Measurements from ENCODE around the gene ADARB1.
"Not testable (repeated sequence)": the region's sequence is repeated elsewhere in the genome, so short reads cannot be mapped to it uniquely, and the experiment has no call there.

The ADARB1 gene

DNA sequence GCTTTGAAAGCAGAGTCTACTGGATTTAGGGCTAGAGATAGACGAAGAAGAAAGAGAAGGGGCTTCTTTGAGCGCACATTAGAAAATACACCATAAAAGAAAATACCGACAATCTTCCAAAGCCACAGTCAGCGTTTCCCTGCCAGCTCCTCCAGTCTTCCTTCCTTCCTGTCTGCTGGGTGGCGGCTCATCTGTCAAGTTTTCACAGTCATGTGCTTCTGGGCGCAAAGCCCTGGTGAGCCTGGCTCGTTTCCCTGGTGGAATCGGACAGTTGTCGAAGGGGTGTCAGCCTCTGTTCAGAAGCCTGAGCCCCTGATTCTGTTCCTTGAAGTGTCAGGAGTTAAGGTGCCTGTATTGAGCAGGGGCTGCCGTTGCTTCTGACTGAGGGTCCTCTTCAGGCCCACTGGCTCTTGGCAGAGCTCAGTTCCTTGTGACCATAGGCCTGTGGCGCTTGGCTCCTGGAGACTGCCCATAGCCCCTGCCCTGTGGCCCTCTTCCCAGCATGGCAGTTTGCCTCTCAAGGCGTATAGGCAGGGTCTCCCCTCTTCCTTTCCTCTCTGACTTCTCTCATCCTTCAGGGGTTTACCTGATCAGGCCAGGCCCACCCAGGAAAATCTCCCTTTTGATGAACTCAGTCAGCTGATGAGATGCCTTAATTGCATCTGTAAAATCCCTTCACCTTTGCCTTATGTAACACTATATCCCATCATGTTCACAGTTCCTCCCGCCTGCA, 58.6 kb downstream of the ADARB1 start:
- in situ Hi-C loops (cut with HindIII; ENCODE audit: low sequenced_read_pairs) = no loop called here
- no peak for DNase-seq (ENCODE audit: low read depth)
- no peak overlapping the region for H3K4me3 ChIP-seq (ENCODE audit: low read depth, low read length)
- TF ChIP-seq, protein P1, sequence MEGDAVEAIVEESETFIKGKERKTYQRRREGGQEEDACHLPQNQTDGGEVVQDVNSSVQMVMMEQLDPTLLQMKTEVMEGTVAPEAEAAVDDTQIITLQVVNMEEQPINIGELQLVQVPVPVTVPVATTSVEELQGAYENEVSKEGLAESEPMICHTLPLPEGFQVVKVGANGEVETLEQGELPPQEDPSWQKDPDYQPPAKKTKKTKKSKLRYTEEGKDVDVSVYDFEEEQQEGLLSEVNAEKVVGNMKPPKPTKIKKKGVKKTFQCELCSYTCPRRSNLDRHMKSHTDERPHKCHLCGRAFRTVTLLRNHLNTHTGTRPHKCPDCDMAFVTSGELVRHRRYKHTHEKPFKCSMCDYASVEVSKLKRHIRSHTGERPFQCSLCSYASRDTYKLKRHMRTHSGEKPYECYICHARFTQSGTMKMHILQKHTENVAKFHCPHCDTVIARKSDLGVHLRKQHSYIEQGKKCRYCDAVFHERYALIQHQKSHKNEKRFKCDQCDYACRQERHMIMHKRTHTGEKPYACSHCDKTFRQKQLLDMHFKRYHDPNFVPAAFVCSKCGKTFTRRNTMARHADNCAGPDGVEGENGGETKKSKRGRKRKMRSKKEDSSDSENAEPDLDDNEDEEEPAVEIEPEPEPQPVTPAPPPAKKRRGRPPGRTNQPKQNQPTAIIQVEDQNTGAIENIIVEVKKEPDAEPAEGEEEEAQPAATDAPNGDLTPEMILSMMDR (IDR thresholded peaks at IDR 0.05; ENCODE audit: low read depth, low read length, missing control alignments) = no peak

DNA sequence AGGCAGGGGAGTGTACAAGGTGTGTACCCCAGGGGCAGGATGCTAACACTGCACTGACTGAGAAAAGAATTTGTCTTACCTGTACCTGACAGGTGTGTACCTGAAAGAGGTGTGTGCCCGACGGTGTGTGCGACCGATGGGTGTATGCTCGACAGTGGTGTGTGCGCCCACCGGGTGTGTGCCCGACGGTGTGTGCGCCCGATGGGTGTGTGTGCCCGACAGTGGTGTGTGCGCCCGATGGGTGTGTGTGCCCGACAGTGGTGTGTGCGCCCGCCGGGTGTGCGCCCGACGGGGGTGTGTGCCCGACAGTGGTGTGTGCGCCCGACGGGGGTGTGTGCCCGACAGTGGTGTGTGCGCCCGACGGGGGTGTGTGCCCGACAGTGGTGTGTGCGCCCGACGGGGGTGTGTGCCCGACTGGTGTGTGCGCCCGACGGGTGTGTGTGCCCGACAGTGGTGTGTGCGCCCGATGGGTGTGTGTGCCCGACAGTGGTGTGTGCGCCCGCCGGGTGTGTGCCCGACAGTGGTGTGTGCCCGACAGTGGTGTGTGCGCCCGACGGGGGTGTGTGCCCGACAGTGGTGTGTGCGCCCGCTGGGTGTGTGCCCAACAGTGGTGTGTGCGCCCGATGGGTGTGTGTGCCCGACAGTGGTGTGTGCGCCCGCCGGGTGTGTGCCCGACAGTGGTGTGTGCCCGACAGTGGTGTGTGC, 59.3 kb downstream of the ADARB1 start:
- DNase-seq (ENCODE audit: low read depth); in situ Hi-C loops (cut with HindIII; ENCODE audit: low sequenced_read_pairs): not testable (repeated sequence)

DNA sequence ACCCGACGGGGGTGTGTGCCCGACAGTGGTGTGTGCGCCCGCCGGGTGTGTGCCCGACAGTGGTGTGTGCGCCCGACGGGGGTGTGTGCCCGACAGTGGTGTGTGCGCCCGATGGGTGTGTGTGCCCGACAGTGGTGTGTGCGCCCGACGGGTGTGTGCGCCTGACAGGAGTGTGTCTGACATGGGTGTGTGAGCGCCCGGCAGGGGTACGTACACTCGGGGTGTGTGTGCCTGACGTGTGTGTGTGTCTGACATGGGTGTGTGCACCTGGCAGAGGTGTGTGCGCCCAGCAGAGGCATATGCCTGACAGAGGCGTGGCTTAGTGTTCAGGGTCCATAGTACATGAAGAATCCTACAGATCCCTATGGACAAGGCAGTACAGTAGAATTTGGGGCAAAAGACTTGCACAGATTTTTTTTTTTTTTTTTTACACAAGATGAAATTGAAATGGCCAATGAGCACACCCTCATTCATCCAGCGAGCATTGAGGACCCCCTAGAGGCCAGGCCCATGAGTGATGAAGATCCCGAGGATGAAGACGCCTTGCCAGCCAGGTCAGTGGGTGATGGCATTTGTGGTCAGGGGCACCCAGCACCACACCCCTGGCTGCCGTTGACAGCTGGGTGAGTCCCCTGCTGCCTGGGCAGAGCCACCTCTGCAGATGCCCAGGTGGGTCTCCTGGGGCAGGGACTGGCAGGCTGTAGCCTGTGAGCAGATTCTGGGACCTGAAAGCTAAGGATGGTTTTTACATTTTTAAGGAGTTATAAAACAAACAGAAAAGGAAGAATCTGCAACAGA, 60.1 kb downstream of the ADARB1 start:
- in situ Hi-C loops (cut with HindIII; ENCODE audit: low sequenced_read_pairs) = loop anchor here (5.0 kb wide), 1 partner anchor 98 kb away; no protein-coding TSS in a partner anchor
- no peak for DNase-seq (ENCODE audit: low read depth)
- TF ChIP-seq, protein P1 (IDR thresholded peaks at IDR 0.05; ENCODE audit: low read depth, low read length, missing control alignments) = no peak
- no peak overlapping the region for H3K4me3 ChIP-seq (ENCODE audit: low read depth, low read length)

More for the DNA sequence above, 59.3 kb downstream of the ADARB1 start:
- not testable (repeated sequence) for H3K4me3 ChIP-seq (ENCODE audit: low read depth, low read length)

DNA sequence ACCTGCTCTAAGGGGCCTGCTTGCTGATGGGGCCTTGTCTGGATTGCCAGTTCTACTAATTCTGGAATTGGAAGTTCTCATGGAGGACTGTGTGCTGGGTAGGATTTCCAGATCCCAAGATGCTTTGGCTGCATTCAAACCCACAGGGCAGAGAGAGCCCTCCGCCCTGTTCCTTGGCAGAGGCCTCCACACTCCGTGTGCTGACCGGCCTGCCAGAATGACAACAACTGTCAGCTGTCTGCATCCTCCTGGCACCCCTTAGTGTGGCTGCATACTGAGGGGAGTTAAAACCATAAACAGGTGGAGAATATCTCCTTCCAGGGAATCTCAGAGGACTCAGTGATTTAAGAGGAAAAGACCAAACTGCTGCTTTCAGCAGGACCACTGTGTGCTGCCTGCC, 60.7 kb downstream of the ADARB1 start:
- DNase-seq (ENCODE audit: low read depth) = no peak
- TF ChIP-seq, protein P1 (IDR thresholded peaks at IDR 0.05; ENCODE audit: low read depth, low read length, missing control alignments) = no peak
- in situ Hi-C loops (cut with HindIII; ENCODE audit: low sequenced_read_pairs) = loop anchor here (5.0 kb wide), 1 partner anchor 97 kb away; no protein-coding TSS in a partner anchor
- H3K4me3 ChIP-seq (ENCODE audit: low read depth, low read length) = no peak overlapping the region

GRCh38 chr21:45135868-45136267, 61.5 kb downstream of the ADARB1 start:
- DNase-seq (ENCODE audit: low read depth) = no peak
- TF ChIP-seq, protein P1 (IDR thresholded peaks at IDR 0.05; ENCODE audit: low read depth, low read length, missing control alignments) = no peak
- H3K4me3 ChIP-seq (ENCODE audit: low read depth, low read length) = no peak overlapping the region
- in situ Hi-C loops (cut with HindIII; ENCODE audit: low sequenced_read_pairs) = loop anchor here (5.0 kb wide), 1 partner anchor 96 kb away; no protein-coding TSS in a partner anchor

- in situ Hi-C loops (cut with HindIII; ENCODE audit: low sequenced_read_pairs) = loop anchor here (5.0 kb wide), 1 partner anchor 96 kb away; no protein-coding TSS in a partner anchor
- TF ChIP-seq, protein P1 (IDR thresholded peaks at IDR 0.05; ENCODE audit: low read depth, low read length, missing control alignments) = no peak
- no peak for DNase-seq (ENCODE audit: low read depth)
- H3K4me3 ChIP-seq (ENCODE audit: low read depth, low read length) = no peak overlapping the region
Observed at GRCh38 chr21:45136500-45136899, 62.1 kb downstream of the ADARB1 start.

Data from astrocyte of the cerebellum (primary cell).